HFFc6 (cell line): Measurements from ENCODE around the gene AOPEP. TPM values are rescaled to one million over a fixed set of nuclear protein-coding genes. Genes with fewer than 3 reads are reported as not detected.

Experiments used
- DNase-seq: peaks from one replicate; pipeline ENCODE4 v3.0.0-alpha.2; 2018
- H3K27ac Mint-ChIP-seq: 2 replicates; pipeline ENCODE4 v1.8.0; 2020; ENCODE audit warnings: mild to moderate bottlenecking, mixed read lengths
- H3K27me3 Mint-ChIP-seq: 2 replicates; pipeline ENCODE4 v1.8.0; 2021; ENCODE audit warnings: mild to moderate bottlenecking, moderate library complexity, mixed read lengths; ENCODE audit not compliant: insufficient read depth
- H3K36me3 Mint-ChIP-seq: 2 replicates; pipeline ENCODE4 v1.8.0; 2021; ENCODE audit warnings: low read depth, mixed read lengths
- H3K4me1 Mint-ChIP-seq: 2 replicates; pipeline ENCODE4 v1.8.0; 2020; ENCODE audit warnings: low read depth, mixed read lengths
- H3K4me3 Mint-ChIP-seq: 2 replicates; pipeline ENCODE4 v1.8.0; 2020; ENCODE audit warnings: mild to moderate bottlenecking, moderate library complexity, mixed read lengths
- H3K9me3 Mint-ChIP-seq: 2 replicates; pipeline ENCODE4 v1.8.0; 2020; ENCODE audit warnings: mild to moderate bottlenecking, mixed read lengths
- total RNA-seq, 6 experiments: library from RNA; stranded (reverse); fragmentation: NEBNext Ultra II Directional; extraction: Animal tissue kit (Norgen Biotek cat#: 25700); gene quantifications; 2 replicates in 1 of 6; 3 replicates in 5 of 6; pipeline ENCODE4 v1.2.3, GENCODE V29; 2021
- TF ChIP-seq, protein P1 (sequence below): fragments of 200-600 bp; sonication (generic); IDR thresholded peaks from 2 replicates; pipeline ENCODE4 v1.5.0; 2021; ENCODE audit warnings: antibody characterized with exemption, mild to moderate bottlenecking

The AOPEP gene
- total RNA-seq, 6 experiments from 2014 or later = 32.2 to 46.6 (median 36.3) TPM

DNA sequence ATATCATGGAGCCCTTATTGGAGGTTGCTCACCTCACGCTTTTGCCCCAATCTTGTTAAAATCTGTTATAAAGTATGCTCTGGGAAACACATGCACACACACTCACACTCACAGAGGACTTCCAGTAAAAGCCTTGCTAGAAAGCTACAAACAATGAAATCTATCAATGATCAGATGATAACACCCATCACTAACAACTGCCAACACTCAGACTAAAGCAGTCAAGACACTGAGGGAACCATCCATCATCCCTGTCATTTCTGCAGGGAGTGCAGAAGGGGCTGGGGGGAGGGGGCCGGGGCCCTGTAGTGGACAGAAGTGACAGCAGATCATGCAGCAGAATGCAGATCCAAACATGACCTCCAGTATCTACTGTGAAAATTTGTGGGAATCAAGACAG lies 179.1 kb downstream of the AOPEP start:
- Mint-ChIP-seq H3K4me3 (no peak overlapping the region), H3K4me1 (peaks cover 83% of the 10 kb centered on the region), H3K9me3 (no peaks in the 10 kb centered on the region), H3K27me3 (peaks cover 2% of the 10 kb centered on the region; the same call in 1 of the 2 replicates), H3K27ac (no peak overlapping the region), H3K36me3 (no peaks in the 10 kb centered on the region)
- TF ChIP-seq, protein P1, sequence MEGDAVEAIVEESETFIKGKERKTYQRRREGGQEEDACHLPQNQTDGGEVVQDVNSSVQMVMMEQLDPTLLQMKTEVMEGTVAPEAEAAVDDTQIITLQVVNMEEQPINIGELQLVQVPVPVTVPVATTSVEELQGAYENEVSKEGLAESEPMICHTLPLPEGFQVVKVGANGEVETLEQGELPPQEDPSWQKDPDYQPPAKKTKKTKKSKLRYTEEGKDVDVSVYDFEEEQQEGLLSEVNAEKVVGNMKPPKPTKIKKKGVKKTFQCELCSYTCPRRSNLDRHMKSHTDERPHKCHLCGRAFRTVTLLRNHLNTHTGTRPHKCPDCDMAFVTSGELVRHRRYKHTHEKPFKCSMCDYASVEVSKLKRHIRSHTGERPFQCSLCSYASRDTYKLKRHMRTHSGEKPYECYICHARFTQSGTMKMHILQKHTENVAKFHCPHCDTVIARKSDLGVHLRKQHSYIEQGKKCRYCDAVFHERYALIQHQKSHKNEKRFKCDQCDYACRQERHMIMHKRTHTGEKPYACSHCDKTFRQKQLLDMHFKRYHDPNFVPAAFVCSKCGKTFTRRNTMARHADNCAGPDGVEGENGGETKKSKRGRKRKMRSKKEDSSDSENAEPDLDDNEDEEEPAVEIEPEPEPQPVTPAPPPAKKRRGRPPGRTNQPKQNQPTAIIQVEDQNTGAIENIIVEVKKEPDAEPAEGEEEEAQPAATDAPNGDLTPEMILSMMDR = no peak
- no peak for DNase-seq

DNA sequence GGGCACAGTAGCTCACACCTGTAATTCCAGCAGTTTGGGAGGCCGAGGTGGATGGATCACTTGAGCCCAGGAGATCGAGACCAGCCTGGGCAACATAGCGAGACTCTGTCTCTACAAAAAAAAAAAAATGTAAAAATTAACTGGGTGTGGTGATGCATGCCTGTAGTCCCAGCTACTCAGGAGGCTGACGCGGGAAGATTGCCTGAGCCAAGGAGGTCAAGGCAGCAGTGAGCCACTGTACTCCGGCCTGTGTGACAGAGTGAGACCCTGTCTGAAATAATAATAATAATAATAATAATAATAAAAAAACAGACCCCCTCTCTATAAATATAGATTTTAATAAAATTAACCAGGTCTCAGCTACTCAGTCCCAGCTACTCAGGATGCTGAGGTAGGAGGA lies 179.7 kb downstream of the AOPEP start:
- Mint-ChIP-seq H3K4me3 (no peak overlapping the region), H3K4me1 (peaks cover 83% of the 10 kb centered on the region), H3K27ac (no peak overlapping the region), H3K36me3 (no peaks in the 10 kb centered on the region), H3K9me3 (no peaks in the 10 kb centered on the region), H3K27me3 (peaks cover 2% of the 10 kb centered on the region; the same call in 1 of the 2 replicates)
- DNase-seq = no peak
- TF ChIP-seq, protein P1 = no peak

DNA sequence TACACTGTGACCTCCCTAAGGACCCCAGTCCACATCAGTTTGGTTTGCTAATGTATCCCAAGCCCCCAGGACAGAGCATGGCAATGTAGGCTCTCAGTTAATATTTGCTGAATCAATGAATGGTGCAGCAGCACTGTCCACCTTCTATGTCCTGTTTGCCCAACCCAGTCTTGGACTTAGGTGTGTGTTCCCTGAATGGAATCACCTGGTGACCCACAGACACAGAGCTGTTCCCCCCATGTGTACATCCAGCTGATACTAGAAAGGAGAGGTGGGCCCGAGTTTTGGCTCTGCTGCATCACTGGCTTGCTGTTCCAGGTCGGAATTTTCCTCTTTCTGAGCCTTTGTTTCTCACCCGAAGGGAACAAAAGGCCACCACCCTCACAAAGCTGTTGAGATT lies 180.2 kb downstream of the AOPEP start:
- no peak overlapping the region for H3K27ac Mint-ChIP-seq
- no peak for DNase-seq
- peaks cover 81% of the 10 kb centered on the region for H3K4me1 Mint-ChIP-seq
- TF ChIP-seq, protein P1 = no peak
- no peaks in the 10 kb centered on the region for H3K9me3 Mint-ChIP-seq
- peaks cover 2% of the 10 kb centered on the region; the same call in 1 of the 2 replicates for H3K27me3 Mint-ChIP-seq
- H3K4me3 Mint-ChIP-seq = no peak overlapping the region
- H3K36me3 Mint-ChIP-seq = no peaks in the 10 kb centered on the region

DNA sequence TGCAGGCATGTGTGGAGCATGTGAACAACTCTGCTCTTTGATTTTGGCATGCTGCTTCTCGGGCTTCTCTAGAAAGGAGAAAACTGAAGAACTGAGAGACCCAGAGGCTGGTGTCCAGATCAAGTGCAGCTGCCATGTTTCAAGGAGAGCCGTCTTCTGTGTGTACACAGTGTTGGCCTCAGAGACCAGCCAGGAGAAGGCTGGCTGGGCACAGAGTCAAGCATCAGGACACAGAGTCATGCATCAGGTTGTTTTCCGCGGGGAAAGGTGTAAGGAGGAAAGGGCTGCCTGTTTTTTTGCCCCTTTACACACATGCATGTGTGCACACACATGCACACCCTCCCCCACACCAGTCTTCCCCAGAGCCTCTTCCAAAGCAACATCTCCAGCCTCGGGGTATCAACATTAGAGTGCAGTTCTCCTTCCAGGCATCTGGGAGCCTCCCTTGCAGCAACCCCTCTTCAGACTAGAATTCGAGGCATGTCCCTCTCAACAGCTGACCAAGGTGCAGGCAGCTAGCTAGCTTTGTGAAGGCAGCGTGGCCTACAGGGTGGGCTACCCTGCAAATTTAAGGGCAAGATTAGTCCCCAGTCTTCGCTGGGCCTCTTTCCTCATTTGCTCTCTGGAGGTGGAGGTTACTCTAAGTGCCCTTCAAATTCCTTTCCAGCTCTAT lies 180.9 kb downstream of the AOPEP start:
- H3K9me3 Mint-ChIP-seq = no peaks in the 10 kb centered on the region
- no peak overlapping the region for H3K4me3 Mint-ChIP-seq
- peaks cover 81% of the 10 kb centered on the region for H3K4me1 Mint-ChIP-seq
- H3K27me3 Mint-ChIP-seq = peaks cover 2% of the 10 kb centered on the region; the same call in 1 of the 2 replicates
- TF ChIP-seq, protein P1 = no peak
- no peaks in the 10 kb centered on the region for H3K36me3 Mint-ChIP-seq
- no peak for DNase-seq
- H3K27ac Mint-ChIP-seq = no peak overlapping the region

DNA sequence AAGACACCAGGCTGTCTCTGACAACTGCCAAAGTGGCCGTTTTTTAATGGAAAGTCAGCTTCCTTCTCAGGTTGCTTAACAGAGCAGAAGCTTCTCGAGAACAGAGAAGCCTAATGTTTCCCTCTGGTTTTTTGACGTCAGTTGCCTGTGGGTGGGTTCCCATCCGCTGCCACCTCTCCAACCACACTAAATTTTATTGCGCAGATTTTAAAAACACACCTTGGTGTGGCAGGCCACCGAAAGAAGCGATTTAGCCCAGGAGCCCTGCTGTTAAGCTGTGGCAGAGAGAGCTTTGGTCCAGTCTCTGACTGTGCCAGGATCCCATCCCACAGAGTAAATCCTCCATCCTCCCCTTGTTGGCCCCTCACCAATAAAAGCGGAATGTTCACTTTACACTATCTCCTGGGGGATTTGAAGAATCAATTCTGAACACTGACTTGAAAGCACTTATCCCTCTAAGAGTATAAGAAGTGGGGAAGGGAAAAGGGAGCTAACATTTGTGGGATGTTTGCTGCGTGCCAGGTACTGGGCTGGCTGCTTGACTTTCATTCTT lies 181.6 kb downstream of the AOPEP start:
- Mint-ChIP-seq H3K36me3 (no peaks in the 10 kb centered on the region), H3K27me3 (peaks cover 2% of the 10 kb centered on the region; the same call in 1 of the 2 replicates), H3K4me3 (no peak overlapping the region), H3K9me3 (no peaks in the 10 kb centered on the region), H3K27ac (no peak overlapping the region; the same call in 1 of the 2 replicates), H3K4me1 (peaks cover 81% of the 10 kb centered on the region)
- TF ChIP-seq, protein P1 = no peak
- no peak for DNase-seq
